ENCODE data around the gene CPD. TPM values are rescaled to one million over a fixed set of nuclear protein-coding genes. Genes with fewer than 3 reads are reported as not detected.

The CPD gene
- total and polyA plus RNA-seq, 9 of the 15 experiments (the other 6 are each of a cell fraction or from before 2014, with no cell fraction given): 4.5 to 24.4 (median 20.4) TPM

GRCh38 chr17:30454635-30455034 is 75.9 kb downstream of the CPD start:
- CTCF ChIA-PET (ENCODE audit: low intra/inter-chr PET ratio): no interaction called here
- intact Hi-C loops (cut with micrococcal nuclease) (no loop called here), in situ Hi-C loops (cut with MboI) (no loop called here)
- Histone ChIP-seq H3K9ac (ENCODE audit: insufficient read depth in 1 of 2, low read depth in 2 of 2, low read length in 2 of 2) (no peak overlapping the region), H3K36me3 (ENCODE audit: control insufficient read depth, insufficient read depth, low read length) (peaks cover 38% of the 10 kb centered on the region), H3K9me1 (ENCODE audit: control insufficient read depth, insufficient read depth, low read length) (no peaks in the 10 kb centered on the region), H3K4me2 (ENCODE audit: insufficient read depth, low read length) (no peak overlapping the region), H2AFZ (ENCODE audit: low read depth, low read length) (no peak overlapping the region), H3K27ac (ENCODE audit: extremely low read depth, low read depth, low read length) (no peak overlapping the region), H3K4me1 (replicated peaks in 1 of 2; ENCODE audit: control insufficient read depth in 2 of 2, insufficient read depth in 2 of 2, low read length in 2 of 2) (no peaks in the 10 kb centered on the region), H3K27me3 (ENCODE audit: control insufficient read depth in 2 of 2, insufficient read depth in 2 of 2, low read length in 2 of 2) (no peaks in the 10 kb centered on the region), H3K79me2 (ENCODE audit: control insufficient read depth, insufficient read depth, low read length) (no peaks in the 10 kb centered on the region), H4K20me1 (replicated peaks; ENCODE audit: control insufficient read depth, insufficient read depth, low read length) (no peaks in the 10 kb centered on the region), H3K4me3 (no peak overlapping the region), H3K9me3 (replicated peaks; ENCODE audit: control insufficient read depth, insufficient read depth, low read depth, low read length) (no peaks in the 10 kb centered on the region)
- DNase-seq (ENCODE audit: extremely low read depth in 1 of 4, low spot score in 3 of 4) (no peak), FAIRE-seq (no peak), ATAC-seq (no peak)
- POLR2A ChIA-PET: no interaction called here
- 75% methylated on average over 4 of the region's 4 CpGs for WGBS (ENCODE audit: insufficient coverage, low coverage, missing lambda C conversion rate)
- no TSS peak for BruUV-seq (replicated peaks)
- no peak for TF ChIP-seq XRCC4 (IDR thresholded peaks at IDR 0.05; ENCODE audit: extremely low read depth, insufficient read depth, insufficient read length)
- TF ChIP-seq, protein P1, sequence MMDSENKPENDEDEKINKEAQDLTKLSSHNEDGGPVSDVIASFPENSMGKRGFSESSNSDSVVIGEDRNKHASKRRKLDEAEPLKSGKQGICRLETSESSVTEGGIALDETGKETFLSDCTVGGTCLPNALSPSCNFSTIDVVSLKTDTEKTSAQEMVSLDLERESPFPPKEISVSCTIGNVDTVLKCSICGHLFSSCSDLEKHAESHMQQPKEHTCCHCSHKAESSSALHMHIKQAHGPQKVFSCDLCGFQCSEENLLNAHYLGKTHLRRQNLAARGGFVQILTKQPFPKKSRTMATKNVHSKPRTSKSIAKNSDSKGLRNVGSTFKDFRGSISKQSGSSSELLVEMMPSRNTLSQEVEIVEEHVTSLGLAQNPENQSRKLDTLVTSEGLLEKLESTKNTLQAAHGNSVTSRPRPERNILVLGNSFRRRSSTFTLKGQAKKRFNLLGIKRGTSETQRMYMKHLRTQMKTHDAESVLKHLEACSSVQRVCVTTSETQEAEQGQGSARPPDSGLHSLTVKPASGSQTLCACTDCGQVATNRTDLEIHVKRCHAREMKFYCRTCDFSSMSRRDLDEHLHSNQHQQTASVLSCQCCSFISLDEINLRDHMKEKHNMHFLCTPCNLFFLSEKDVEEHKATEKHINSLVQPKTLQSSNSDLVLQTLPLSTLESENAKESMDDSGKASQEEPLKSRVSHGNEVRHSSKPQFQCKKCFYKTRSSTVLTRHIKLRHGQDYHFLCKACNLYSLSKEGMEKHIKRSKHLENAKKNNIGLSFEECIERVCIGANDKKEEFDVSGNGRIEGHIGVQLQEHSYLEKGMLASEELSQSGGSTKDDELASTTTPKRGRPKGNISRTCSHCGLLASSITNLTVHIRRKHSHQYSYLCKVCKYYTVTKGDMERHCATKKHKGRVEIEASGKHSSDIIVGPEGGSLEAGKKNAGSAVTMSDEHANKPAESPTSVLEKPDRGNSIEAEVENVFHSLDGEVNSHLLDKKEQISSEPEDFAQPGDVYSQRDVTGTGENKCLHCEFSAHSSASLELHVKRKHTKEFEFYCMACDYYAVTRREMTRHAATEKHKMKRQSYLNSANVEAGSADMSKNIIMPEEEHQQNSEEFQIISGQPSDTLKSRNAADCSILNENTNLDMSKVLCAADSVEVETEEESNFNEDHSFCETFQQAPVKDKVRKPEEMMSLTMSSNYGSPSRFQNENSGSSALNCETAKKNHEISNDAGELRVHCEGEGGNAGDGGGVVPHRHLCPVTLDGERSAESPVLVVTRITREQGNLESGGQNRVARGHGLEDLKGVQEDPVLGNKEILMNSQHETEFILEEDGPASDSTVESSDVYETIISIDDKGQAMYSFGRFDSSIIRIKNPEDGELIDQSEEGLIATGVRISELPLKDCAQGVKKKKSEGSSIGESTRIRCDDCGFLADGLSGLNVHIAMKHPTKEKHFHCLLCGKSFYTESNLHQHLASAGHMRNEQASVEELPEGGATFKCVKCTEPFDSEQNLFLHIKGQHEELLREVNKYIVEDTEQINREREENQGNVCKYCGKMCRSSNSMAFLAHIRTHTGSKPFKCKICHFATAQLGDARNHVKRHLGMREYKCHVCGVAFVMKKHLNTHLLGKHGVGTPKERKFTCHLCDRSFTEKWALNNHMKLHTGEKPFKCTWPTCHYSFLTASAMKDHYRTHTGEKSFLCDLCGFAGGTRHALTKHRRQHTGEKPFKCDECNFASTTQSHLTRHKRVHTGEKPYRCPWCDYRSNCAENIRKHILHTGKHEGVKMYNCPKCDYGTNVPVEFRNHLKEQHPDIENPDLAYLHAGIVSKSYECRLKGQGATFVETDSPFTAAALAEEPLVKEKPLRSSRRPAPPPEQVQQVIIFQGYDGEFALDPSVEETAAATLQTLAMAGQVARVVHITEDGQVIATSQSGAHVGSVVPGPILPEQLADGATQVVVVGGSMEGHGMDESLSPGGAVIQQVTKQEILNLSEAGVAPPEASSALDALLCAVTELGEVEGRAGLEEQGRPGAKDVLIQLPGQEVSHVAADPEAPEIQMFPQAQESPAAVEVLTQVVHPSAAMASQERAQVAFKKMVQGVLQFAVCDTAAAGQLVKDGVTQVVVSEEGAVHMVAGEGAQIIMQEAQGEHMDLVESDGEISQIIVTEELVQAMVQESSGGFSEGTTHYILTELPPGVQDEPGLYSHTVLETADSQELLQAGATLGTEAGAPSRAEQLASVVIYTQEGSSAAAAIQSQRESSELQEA (IDR thresholded peaks at IDR 0.05; ENCODE audit: low read depth): no peak
- TF ChIP-seq CEBPB (tag; IDR thresholded peaks at IDR 0.05): no peak
- TF ChIP-seq ARID2 (IDR thresholded peaks at IDR 0.05): no peak
- no peak for TF ChIP-seq THAP7 (CRISPR knock-in tag; IDR thresholded peaks at IDR 0.05)
- no peak for TF ChIP-seq ATF6 (CRISPR knock-in tag; IDR thresholded peaks at IDR 0.05)
- TF ChIP-seq, protein P2, sequence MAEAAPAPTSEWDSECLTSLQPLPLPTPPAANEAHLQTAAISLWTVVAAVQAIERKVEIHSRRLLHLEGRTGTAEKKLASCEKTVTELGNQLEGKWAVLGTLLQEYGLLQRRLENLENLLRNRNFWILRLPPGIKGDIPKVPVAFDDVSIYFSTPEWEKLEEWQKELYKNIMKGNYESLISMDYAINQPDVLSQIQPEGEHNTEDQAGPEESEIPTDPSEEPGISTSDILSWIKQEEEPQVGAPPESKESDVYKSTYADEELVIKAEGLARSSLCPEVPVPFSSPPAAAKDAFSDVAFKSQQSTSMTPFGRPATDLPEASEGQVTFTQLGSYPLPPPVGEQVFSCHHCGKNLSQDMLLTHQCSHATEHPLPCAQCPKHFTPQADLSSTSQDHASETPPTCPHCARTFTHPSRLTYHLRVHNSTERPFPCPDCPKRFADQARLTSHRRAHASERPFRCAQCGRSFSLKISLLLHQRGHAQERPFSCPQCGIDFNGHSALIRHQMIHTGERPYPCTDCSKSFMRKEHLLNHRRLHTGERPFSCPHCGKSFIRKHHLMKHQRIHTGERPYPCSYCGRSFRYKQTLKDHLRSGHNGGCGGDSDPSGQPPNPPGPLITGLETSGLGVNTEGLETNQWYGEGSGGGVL (CRISPR knock-in tag; IDR thresholded peaks at IDR 0.05): no peak
- TF ChIP-seq, protein P3, sequence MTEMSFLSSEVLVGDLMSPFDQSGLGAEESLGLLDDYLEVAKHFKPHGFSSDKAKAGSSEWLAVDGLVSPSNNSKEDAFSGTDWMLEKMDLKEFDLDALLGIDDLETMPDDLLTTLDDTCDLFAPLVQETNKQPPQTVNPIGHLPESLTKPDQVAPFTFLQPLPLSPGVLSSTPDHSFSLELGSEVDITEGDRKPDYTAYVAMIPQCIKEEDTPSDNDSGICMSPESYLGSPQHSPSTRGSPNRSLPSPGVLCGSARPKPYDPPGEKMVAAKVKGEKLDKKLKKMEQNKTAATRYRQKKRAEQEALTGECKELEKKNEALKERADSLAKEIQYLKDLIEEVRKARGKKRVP (CRISPR knock-in tag; IDR thresholded peaks at IDR 0.05): no peak
